HG03108 (cell line): ENCODE results near the gene SIRPG.
"Not testable (repeated sequence)": the region's sequence is repeated elsewhere in the genome, so short reads cannot be mapped to it uniquely, and the experiment has no call there.

ENCODE experiments used
- ATAC-seq: cut with Tn5 transposase; IDR thresholded peaks from one replicate; pipeline ENCODE4 v1.9.1; 2021; ENCODE audit warnings: moderate library complexity; ENCODE audit not compliant: unreplicated experiment

Gene SIRPG

GRCh38 chr20:1637226-1637625, 20.4 kb downstream of the SIRPG start:
- ATAC-seq = no peak

- no peak for ATAC-seq
Measured at GRCh38 chr20:1636621-1637020, 21.0 kb downstream of the SIRPG start.

GRCh38 chr20:1635291-1635979, 22.1 kb downstream of the SIRPG start:
- ATAC-seq = no peak

- no peak for ATAC-seq
Measured at GRCh38 chr20:1633535-1633934, 24.0 kb downstream of the SIRPG start.

GRCh38 chr20:1632178-1632577, 25.4 kb downstream of the SIRPG start:
- no peak for ATAC-seq

GRCh38 chr20:1631309-1632151, 26.0 kb downstream of the SIRPG start:
- no peak for ATAC-seq

- ATAC-seq = no peak
Measured at GRCh38 chr20:1630186-1630585, 27.4 kb downstream of the SIRPG start.

GRCh38 chr20:1629321-1629720, 28.3 kb downstream of the SIRPG start:
- no peak for ATAC-seq

- no peak for ATAC-seq
Measured at GRCh38 chr20:1628621-1629020, 29.0 kb downstream of the SIRPG start.

- ATAC-seq = no peak
Measured at GRCh38 chr20:1627200-1627550, 30.4 kb downstream of the SIRPG start.

- ATAC-seq = no peak
Measured at GRCh38 chr20:1626528-1627199, 30.9 kb downstream of the SIRPG start.

- ATAC-seq = no peak
Measured at GRCh38 chr20:1625083-1625690, 32.4 kb downstream of the SIRPG start.

GRCh38 chr20:1623501-1624205, 33.9 kb downstream of the SIRPG start:
- no peak for ATAC-seq

- no peak for ATAC-seq
Measured at GRCh38 chr20:1622450-1622849, 35.1 kb downstream of the SIRPG start.

GRCh38 chr20:1621316-1621715, 36.3 kb downstream of the SIRPG start:
- ATAC-seq = no peak

- ATAC-seq = no peak
Measured at GRCh38 chr20:1619861-1620444, 37.6 kb downstream of the SIRPG start, which contains the start of gene SIRPB1. TSS of gene SIRPB1 (minus strand) at chr20:1620009. CDS start at chr20:1619944, 65 bp downstream.

GRCh38 chr20:1618954-1619540, 38.5 kb downstream of the SIRPG start:
- ATAC-seq = no peak

GRCh38 chr20:1618479-1618878, 39.1 kb downstream of the SIRPG start:
- ATAC-seq = no peak

- no peak for ATAC-seq
Measured at GRCh38 chr20:1616858-1617434, 40.6 kb downstream of the SIRPG start.

GRCh38 chr20:1610404-1610803, 47.2 kb downstream of the SIRPG start:
- not testable (repeated sequence) for ATAC-seq
